Lower leg skin (tissue), 3 donors: ENCODE measurements around the gene TRIM73.
"Not testable (repeated sequence)": the region's sequence is repeated elsewhere in the genome, so short reads cannot be mapped to it uniquely, and the experiment has no call there.

ENCODE experiments used
- POLR2A ChIP-seq, 2 donors: fragments of 450-650 bp; IDR thresholded peaks; one replicate each; pipeline ENCODE4 v1.6.1; 2016 to 2017; ENCODE audit warnings: antibody characterized with exemption in 2 of 2, mild to moderate bottlenecking in 1 of 2, moderate library complexity in 1 of 2
- TF ChIP-seq, protein P1 (sequence below), 3 donors: fragments of 450-650 bp; IDR thresholded peaks; one replicate each; pipeline ENCODE4 v1.5.1; 2016; ENCODE audit warnings: antibody characterized with exemption in 3 of 3, mild to moderate bottlenecking in 3 of 3, moderate library complexity in 2 of 3

DNA sequence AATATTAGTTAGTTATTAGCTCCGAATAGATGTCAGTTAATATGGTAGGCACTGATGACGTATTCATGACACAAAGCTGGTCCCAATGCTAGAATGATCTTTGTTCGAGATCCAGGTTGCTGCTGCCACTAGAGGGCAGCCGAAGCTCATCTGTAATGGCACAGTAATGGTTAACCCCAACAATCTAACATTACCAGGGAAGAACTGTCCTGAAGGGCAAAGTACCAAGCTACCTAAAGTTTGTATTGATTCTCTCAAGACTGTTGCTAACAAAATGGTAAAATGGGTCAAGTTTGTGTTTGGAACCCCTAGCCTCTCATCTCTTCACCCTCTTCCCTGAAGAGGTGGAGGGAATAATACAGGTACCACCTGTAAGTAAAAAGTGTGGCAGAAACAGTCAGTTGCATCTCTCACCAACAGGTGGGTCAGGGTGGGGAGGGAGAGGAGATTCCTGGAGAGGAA is 57.1 kb downstream of the TRIM73 start:
- TF ChIP-seq, protein P1, sequence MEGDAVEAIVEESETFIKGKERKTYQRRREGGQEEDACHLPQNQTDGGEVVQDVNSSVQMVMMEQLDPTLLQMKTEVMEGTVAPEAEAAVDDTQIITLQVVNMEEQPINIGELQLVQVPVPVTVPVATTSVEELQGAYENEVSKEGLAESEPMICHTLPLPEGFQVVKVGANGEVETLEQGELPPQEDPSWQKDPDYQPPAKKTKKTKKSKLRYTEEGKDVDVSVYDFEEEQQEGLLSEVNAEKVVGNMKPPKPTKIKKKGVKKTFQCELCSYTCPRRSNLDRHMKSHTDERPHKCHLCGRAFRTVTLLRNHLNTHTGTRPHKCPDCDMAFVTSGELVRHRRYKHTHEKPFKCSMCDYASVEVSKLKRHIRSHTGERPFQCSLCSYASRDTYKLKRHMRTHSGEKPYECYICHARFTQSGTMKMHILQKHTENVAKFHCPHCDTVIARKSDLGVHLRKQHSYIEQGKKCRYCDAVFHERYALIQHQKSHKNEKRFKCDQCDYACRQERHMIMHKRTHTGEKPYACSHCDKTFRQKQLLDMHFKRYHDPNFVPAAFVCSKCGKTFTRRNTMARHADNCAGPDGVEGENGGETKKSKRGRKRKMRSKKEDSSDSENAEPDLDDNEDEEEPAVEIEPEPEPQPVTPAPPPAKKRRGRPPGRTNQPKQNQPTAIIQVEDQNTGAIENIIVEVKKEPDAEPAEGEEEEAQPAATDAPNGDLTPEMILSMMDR (IDR thresholded peaks at IDR 0.05): not testable (repeated sequence)
- TF ChIP-seq POLR2A (IDR thresholded peaks at IDR 0.05): not testable (repeated sequence)
